Common myeloid progenitor, CD34-positive (primary cell): ENCODE measurements around the gene MLF2.

Experiments
- CTCF ChIA-PET: fragments of 350-600 bp; sonication (Branson Sonifier 250); formaldehyde crosslinking; loops from one replicate; lab custom pipeline; 2021; ENCODE audit warnings: antibody characterized with exemption; lab: Charles Lee
- POLR2A ChIA-PET: fragments of 350-600 bp; sonication (Branson Sonifier 250); formaldehyde crosslinking; loops from one replicate; lab custom pipeline; 2021; ENCODE audit warnings: antibody characterized with exemption; lab: Charles Lee
- DNase-seq, 3 donors: peaks; one replicate each; pipeline versions ENCODE4 v3.0.0 to v3.0.0-alpha.2; 2013
- H3K27ac ChIP-seq, 2 experiments: 1 replicate in 1 of 2; 2 replicates in 1 of 2; pipeline ENCODE4 v1.7.0; 2013; ENCODE audit warnings: inconsistent platforms in 2 of 2, low read length in 2 of 2, mild to moderate bottlenecking in 2 of 2, low read depth in 1 of 2, moderate library complexity in 1 of 2; ENCODE audit not compliant: severe bottlenecking in 2 of 2, insufficient read depth in 1 of 2, poor library complexity in 1 of 2
- H3K27me3 ChIP-seq, 5 experiments: replicated peaks in 2 of 5; 1 replicate in 3 of 5; 2 replicates in 2 of 5; pipeline versions ENCODE4 v1.6.1 to v1.7.0; 2013; ENCODE audit warnings: low read length in 4 of 5, mild to moderate bottlenecking in 2 of 5, moderate library complexity in 2 of 5, inconsistent platforms in 1 of 5; ENCODE audit not compliant: insufficient read depth in 5 of 5, control insufficient read depth in 4 of 5
- H3K36me3 ChIP-seq, 4 experiments: 1 replicate in 2 of 4; 2 replicates in 2 of 4; pipeline versions ENCODE4 v1.6.1 to v1.7.0; 2013; ENCODE audit warnings: low read length in 3 of 4, control low read depth in 1 of 4, mild to moderate bottlenecking in 1 of 4; ENCODE audit not compliant: control insufficient read depth in 4 of 4, insufficient read depth in 4 of 4
- H3K4me1 ChIP-seq, 4 experiments: 1 replicate in 3 of 4; 2 replicates in 1 of 4; pipeline versions ENCODE4 v1.6.1 to v1.7.1; 2013; ENCODE audit warnings: low read length in 3 of 4, mild to moderate bottlenecking in 3 of 4, control low read depth in 1 of 4, inconsistent platforms in 1 of 4, moderate library complexity in 1 of 4; ENCODE audit not compliant: control insufficient read depth in 4 of 4, insufficient read depth in 4 of 4; ENCODE audit errors: control extremely low read depth in 1 of 4
- H3K4me3 ChIP-seq, 7 experiments: 1 replicate in 4 of 7; 2 replicates in 3 of 7; pipeline versions ENCODE4 v1.5.1 to v1.7.0; 2013; ENCODE audit warnings: mild to moderate bottlenecking in 7 of 7, low read length in 6 of 7, moderate library complexity in 6 of 7, inconsistent platforms in 2 of 7, low read depth in 2 of 7, control low read depth in 1 of 7; ENCODE audit not compliant: insufficient read depth in 4 of 7, control insufficient read depth in 1 of 7; ENCODE audit errors: extremely low read depth in 1 of 7
- H3K9me3 ChIP-seq, 5 experiments: 1 replicate in 4 of 5; 2 replicates in 1 of 5; pipeline versions ENCODE4 v1.6.1 to v1.7.1; 2013; ENCODE audit warnings: low read length in 4 of 5, mild to moderate bottlenecking in 2 of 5, inconsistent platforms in 1 of 5, low read depth in 1 of 5, moderate library complexity in 1 of 5; ENCODE audit not compliant: control insufficient read depth in 4 of 5, insufficient read depth in 2 of 5; ENCODE audit errors: control extremely low read depth in 1 of 5
- WGBS: methylation state at CpG from one replicate; pipeline ENCODE4 v1.1.5; 2013; ENCODE audit not compliant: insufficient coverage; 5-methylcytosine and 5-hydroxymethylcytosine counted together

The MLF2 gene

GRCh38 chr12:6769666-6770065 is 16.7 kb upstream of the MLF2 start:
- Histone ChIP-seq H3K4me3 (no peak overlapping the region), H3K27ac (no peak overlapping the region), H3K36me3 (peaks cover 0 to 12% (median 2%) of the 10 kb centered on the region in 4 experiments), H3K4me1 (peaks cover 7 to 84% (median 62%) of the 10 kb centered on the region in 4 experiments), H3K9me3 (no peaks in the 10 kb centered on the region), H3K27me3 (peaks cover 0 to 19% (median 0%) of the 10 kb centered on the region in 5 experiments)
- WGBS, result 10% methylated on average over 2 of the region's 4 CpGs
- no peak for DNase-seq
- ChIA-PET CTCF (interaction anchor here (0.9 to 15.2 kb wide), 6 partner anchors 9 to 64 kb away, joined by 3 to 237 read pairs (median 4); partner anchors contain the start of gene MLF2), POLR2A (interaction anchor here (0.9 kb wide), 1 partner anchor 14 kb away, joined by 4 read pairs; no protein-coding TSS in a partner anchor)

GRCh38 chr12:6768990-6769389 is 16.0 kb upstream of the MLF2 start:
- peaks cover 0 to 19% (median 0%) of the 10 kb centered on the region in 5 experiments for H3K27me3 ChIP-seq
- H3K9me3 ChIP-seq, result no peaks in the 10 kb centered on the region
- ChIA-PET CTCF (interaction anchor here (0.8 to 15.2 kb wide), 4 partner anchors 9 to 61 kb away, joined by 3 to 237 read pairs (median 3); partner anchors contain the start of gene MLF2), POLR2A (interaction anchor here (0.9 kb wide), 1 partner anchor 14 kb away, joined by 4 read pairs; no protein-coding TSS in a partner anchor)
- H3K27ac ChIP-seq, result no peak overlapping the region
- H3K4me1 ChIP-seq, result peaks cover 8 to 82% (median 62%) of the 10 kb centered on the region in 4 experiments
- DNase-seq, result peak in 2 of 3 donors; percentile 39 to 46
- no CpG with 5 or more reads among the region's 6 CpGs for WGBS
- peaks cover 0 to 10% (median 2%) of the 10 kb centered on the region in 4 experiments for H3K36me3 ChIP-seq
- H3K4me3 ChIP-seq, result peak overlapping the region in 4 of 7 experiments; percentile 2 to 93 (median 39)

- H3K27me3 ChIP-seq, result peaks cover 0 to 19% (median 0%) of the 10 kb centered on the region in 5 experiments
- ChIA-PET POLR2A (no interaction called here), CTCF (interaction anchor here (0.6 to 15.2 kb wide), 7 partner anchors 9 to 62 kb away, joined by 3 to 237 read pairs (median 3); partner anchors contain the start of genes GPR162 and MLF2)
- no peak overlapping the region for H3K27ac ChIP-seq
- peaks cover 0 to 10% (median 2%) of the 10 kb centered on the region in 4 experiments for H3K36me3 ChIP-seq
- DNase-seq, result no peak
- WGBS, result 93% methylated on average over 3 of the region's 6 CpGs
- H3K4me3 ChIP-seq, result peak overlapping the region in 4 of 7 experiments; percentile 2 to 93 (median 39)
- H3K4me1 ChIP-seq, result peaks cover 8 to 83% (median 62%) of the 10 kb centered on the region in 4 experiments
- H3K9me3 ChIP-seq, result no peaks in the 10 kb centered on the region
Observed at GRCh38 chr12:6768437-6768914, 15.5 kb upstream of the MLF2 start.

GRCh38 chr12:6767353-6768319 is 14.7 kb upstream of the MLF2 start:
- no peaks in the 10 kb centered on the region for H3K9me3 ChIP-seq
- peaks cover 0 to 10% (median 2%) of the 10 kb centered on the region in 4 experiments for H3K36me3 ChIP-seq
- CTCF ChIA-PET, result interaction anchor here (0.6 to 15.2 kb wide), 14 partner anchors 9 to 61 kb away, joined by 3 to 237 read pairs (median 6); partner anchors contain the start of genes CD4, GPR162 and MLF2
- H3K27ac ChIP-seq, result peak overlapping the region in 1 of 2 experiments; percentile 58
- POLR2A ChIA-PET, result interaction anchor here (1.1 to 2.3 kb wide), 2 partner anchors 15 to 191 kb away, joined by 3 to 12 read pairs; partner anchors contain the start of gene MLF2
- H3K4me1 ChIP-seq, result peaks cover 8 to 75% (median 54%) of the 10 kb centered on the region in 4 experiments
- DNase-seq, result no peak
- WGBS, result 55% methylated on average over 30 of the region's 44 CpGs
- peak overlapping the region; percentile 56 to 93 (median 74) for H3K4me3 ChIP-seq
- peaks cover 0 to 16% (median 0%) of the 10 kb centered on the region in 5 experiments for H3K27me3 ChIP-seq

- under 1% methylated on average over 72 of the region's 88 CpGs for WGBS
Observed at GRCh38 chr12:6766651-6767349, 13.9 kb upstream of the MLF2 start.

More at GRCh38 chr12:6766651-6767349, 13.9 kb upstream of the MLF2 start:
- H3K4me1 ChIP-seq, result peaks cover 8 to 68% (median 46%) of the 10 kb centered on the region in 4 experiments
- H3K4me3 ChIP-seq, result peak overlapping the region; percentile 56 to 93 (median 74)
- no peaks in the 10 kb centered on the region for H3K9me3 ChIP-seq
- H3K27me3 ChIP-seq, result peaks cover 0 to 16% (median 0%) of the 10 kb centered on the region in 5 experiments
- POLR2A ChIA-PET, result interaction anchor here (1.1 to 2.3 kb wide), 2 partner anchors 14 to 192 kb away, joined by 3 to 12 read pairs; partner anchors contain the start of gene MLF2
- H3K27ac ChIP-seq, result peak overlapping the region in 1 of 2 experiments; percentile 58
- DNase-seq, result peak; percentile 57 to 66 (median 60)
- peaks cover 0 to 10% (median 2%) of the 10 kb centered on the region in 4 experiments for H3K36me3 ChIP-seq
- CTCF ChIA-PET, result interaction anchor here (0.6 to 15.2 kb wide), 16 partner anchors 10 to 69 kb away, joined by 3 to 237 read pairs (median 4); partner anchors contain the start of genes CD4, GPR162 and MLF2
